Right kidney (tissue), 1 donor: ENCODE measurements around the gene PRKD2.

Source experiments
- DNase-seq: peaks from one replicate; pipeline ENCODE4 v3.0.0-alpha.2; 2016

The PRKD2 gene

GRCh38 chr19:46710687-46711086, 6.2 kb downstream of the PRKD2 start:
- DNase-seq: no peak

- no peak for DNase-seq
Observed at GRCh38 chr19:46704379-46705076, 12.4 kb downstream of the PRKD2 start.

- DNase-seq: no peak
Observed at GRCh38 chr19:46700704-46701103, 16.2 kb downstream of the PRKD2 start.

- no peak for DNase-seq
Observed at GRCh38 chr19:46698395-46699321, 18.3 kb downstream of the PRKD2 start.

GRCh38 chr19:46697204-46697960, 19.5 kb downstream of the PRKD2 start:
- peak; percentile 68 for DNase-seq

- DNase-seq: no peak
Observed at GRCh38 chr19:46696866-46697203, 20.1 kb downstream of the PRKD2 start.

- DNase-seq: no peak
Observed at GRCh38 chr19:46696052-46696451, 20.9 kb downstream of the PRKD2 start.

GRCh38 chr19:46693760-46694159, 23.2 kb downstream of the PRKD2 start:
- DNase-seq: no peak

- no peak for DNase-seq
Observed at GRCh38 chr19:46692918-46693722, 23.8 kb downstream of the PRKD2 start.

GRCh38 chr19:46691948-46692347, 25.0 kb downstream of the PRKD2 start:
- DNase-seq: no peak

- DNase-seq: no peak
Observed at GRCh38 chr19:46691104-46691503, 25.8 kb downstream of the PRKD2 start.

- no peak for DNase-seq
Observed at GRCh38 chr19:46689358-46689757, 27.6 kb downstream of the PRKD2 start.

- DNase-seq: no peak
Observed at GRCh38 chr19:46687438-46688145, 29.3 kb downstream of the PRKD2 start.

- DNase-seq: no peak
Observed at GRCh38 chr19:46685189-46685588, 31.7 kb downstream of the PRKD2 start.

GRCh38 chr19:46678110-46678732, 38.7 kb downstream of the PRKD2 start:
- DNase-seq: no peak

- DNase-seq: no peak
Observed at GRCh38 chr19:46674416-46675178, 42.3 kb downstream of the PRKD2 start.

- DNase-seq: no peak
Observed at GRCh38 chr19:46670813-46671212, 46.1 kb downstream of the PRKD2 start.

GRCh38 chr19:46668662-46669061, 48.3 kb downstream of the PRKD2 start:
- DNase-seq: no peak

- no peak for DNase-seq
Observed at GRCh38 chr19:46665072-46665471, 51.8 kb downstream of the PRKD2 start.
